GM23338 (cell line): ENCODE data around the gene STPG1. TPM values are rescaled to one million over a fixed set of nuclear protein-coding genes. Genes with fewer than 3 reads are reported as not detected.

Source experiments
- ATAC-seq: fragments of 200-7000 bp; cut with Tn5 transposase; 3 replicates; pipeline ENCODE4 v1.9.1; 2020
- DNase-seq: peaks from one replicate; pipeline ENCODE4 v3.0.0-alpha.2; 2015; ENCODE audit warnings: low spot score
- H2AFZ ChIP-seq: fragments of 200-600 bp; sonication (generic); 2 replicates; pipeline ENCODE4 v1.8.0; 2016; ENCODE audit warnings: antibody characterized with exemption, mild to moderate bottlenecking, moderate library complexity
- H3F3A ChIP-seq: fragments of 200-600 bp; sonication (generic); replicated peaks from 2 replicates; pipeline ENCODE4 v1.8.0; 2017; ENCODE audit warnings: antibody characterized with exemption, mixed run types, low read depth
- H3K27ac ChIP-seq: fragments of 200-600 bp; sonication (generic); 2 replicates; pipeline ENCODE4 v1.6.1; 2016; ENCODE audit warnings: low read depth
- H3K27me3 ChIP-seq: fragments of 200-600 bp; sonication (generic); 2 replicates; pipeline ENCODE4 v1.8.0; 2016; ENCODE audit warnings: mild to moderate bottlenecking, mixed run types, moderate library complexity; ENCODE audit not compliant: insufficient read depth
- H3K36me3 ChIP-seq: fragments of 200-600 bp; sonication (generic); 2 replicates; pipeline ENCODE4 v1.8.0; 2016; ENCODE audit warnings: mild to moderate bottlenecking; ENCODE audit not compliant: insufficient read depth
- H3K4me1 ChIP-seq: fragments of 200-600 bp; sonication (generic); 2 replicates; pipeline ENCODE4 v1.8.0; 2016; ENCODE audit warnings: mild to moderate bottlenecking, moderate library complexity; ENCODE audit not compliant: insufficient read depth
- H3K4me2 ChIP-seq: fragments of 200-600 bp; sonication (generic); 2 replicates; pipeline ENCODE4 v1.7.1; 2017; ENCODE audit warnings: mixed run types
- H3K4me3 ChIP-seq: fragments of 200-600 bp; sonication (generic); 2 replicates; pipeline ENCODE4 v1.6.1; 2016; ENCODE audit warnings: mixed run types
- H3K79me2 ChIP-seq: fragments of 200-600 bp; sonication (generic); replicated peaks from 2 replicates; pipeline ENCODE4 v1.8.0; 2017; ENCODE audit warnings: mild to moderate bottlenecking; ENCODE audit not compliant: insufficient read depth
- H3K9me2 ChIP-seq: fragments of 200-600 bp; sonication (generic); 2 replicates; pipeline ENCODE4 v1.8.0; 2017; ENCODE audit not compliant: insufficient read depth
- H4K20me1 ChIP-seq: fragments of 200-600 bp; sonication (generic); replicated peaks from 2 replicates; pipeline ENCODE4 v1.8.0; 2017; ENCODE audit warnings: mild to moderate bottlenecking; ENCODE audit not compliant: insufficient read depth
- H3K27ac Mint-ChIP-seq: 2 replicates; pipeline ENCODE4 v1.8.0; 2020; ENCODE audit warnings: inconsistent platforms, mild to moderate bottlenecking, moderate library complexity, mixed read lengths
- H3K27me3 Mint-ChIP-seq: 3 replicates; pipeline ENCODE4 v1.8.0; 2022; ENCODE audit warnings: low read depth, mild to moderate bottlenecking, moderate library complexity, mixed read lengths, inconsistent platforms; ENCODE audit not compliant: insufficient read depth, poor library complexity
- H3K36me3 Mint-ChIP-seq: 3 replicates; pipeline ENCODE4 v1.8.0; 2021; ENCODE audit warnings: low read depth, mild to moderate bottlenecking, inconsistent platforms, moderate library complexity, mixed read lengths
- H3K4me1 Mint-ChIP-seq: 3 replicates; pipeline ENCODE4 v1.8.0; 2020; ENCODE audit warnings: mild to moderate bottlenecking, inconsistent platforms, mixed read lengths
- H3K4me3 Mint-ChIP-seq: 3 replicates; pipeline ENCODE4 v1.8.0; 2021; ENCODE audit warnings: moderate library complexity, mild to moderate bottlenecking, inconsistent platforms, mixed read lengths
- H3K9me3 Mint-ChIP-seq: 3 replicates; pipeline ENCODE4 v1.8.0; 2020; ENCODE audit warnings: moderate library complexity, mild to moderate bottlenecking, inconsistent platforms, mixed read lengths
- EZH2phosphoT487 ChIP-seq: fragments of 200-600 bp; sonication (generic); IDR thresholded peaks from one replicate; pipeline ENCODE4 v1.8.1; 2018; ENCODE audit warnings: antibody characterized with exemption; ENCODE audit not compliant: unreplicated experiment
- JUNB ChIP-seq: IDR thresholded peaks from one replicate; pipeline ENCODE4 v1.6.1; 2016; ENCODE audit warnings: antibody characterized with exemption; ENCODE audit not compliant: unreplicated experiment
- POLR2AphosphoS5 ChIP-seq: IDR thresholded peaks from 2 replicates; pipeline ENCODE4 v1.6.1; 2016; ENCODE audit warnings: antibody characterized with exemption, low read depth
- ZNF114 ChIP-seq: fragments of 250-450 bp; sonication (Bioruptor Pico); IDR thresholded peaks from 2 replicates; pipeline ENCODE4 v1.5.0; 2020; ENCODE audit warnings: mild to moderate bottlenecking, moderate library complexity
- ZNF462 ChIP-seq: fragments of 250-450 bp; sonication (Bioruptor Pico); IDR thresholded peaks from 2 replicates; pipeline ENCODE4 v1.5.0; 2020; ENCODE audit warnings: mild to moderate bottlenecking, moderate library complexity
- polyA plus RNA-seq: library from polyadenylated mRNA; unstranded; fragments of >200 nt; fragmentation: Nextera tagmentation; extraction: Ambion mirVana; gene quantifications from 2 replicates; pipeline ENCODE4 v1.2.1, GENCODE V29; 2016
- total RNA-seq: library from RNA; depleted of rRNA; stranded (reverse); fragments of >200 nt; shearing (Covaris generic); gene quantifications from 2 replicates; pipeline ENCODE4 v1.2.3, GENCODE V29; 2014
- TF ChIP-seq, protein P1 (sequence below), 2 experiments: fragments of 200-600 bp in 1 of 2; sonication (generic) in 1 of 2; conservative IDR thresholded peaks; 2 replicates each; pipeline versions ENCODE4 v1.5.1 to v1.6.1; 2016 to 2017; ENCODE audit warnings: antibody characterized with exemption in 2 of 2, low read depth in 2 of 2, mild to moderate bottlenecking in 2 of 2, moderate library complexity in 1 of 2

Gene STPG1
- total and polyA plus RNA-seq, 2 experiments from 2014 or later = 8.2 to 11.4 TPM

GRCh38 chr1:24418898-24419628 lies 5.5 kb upstream of the STPG1 start (continued):
- TF ChIP-seq, protein P1, sequence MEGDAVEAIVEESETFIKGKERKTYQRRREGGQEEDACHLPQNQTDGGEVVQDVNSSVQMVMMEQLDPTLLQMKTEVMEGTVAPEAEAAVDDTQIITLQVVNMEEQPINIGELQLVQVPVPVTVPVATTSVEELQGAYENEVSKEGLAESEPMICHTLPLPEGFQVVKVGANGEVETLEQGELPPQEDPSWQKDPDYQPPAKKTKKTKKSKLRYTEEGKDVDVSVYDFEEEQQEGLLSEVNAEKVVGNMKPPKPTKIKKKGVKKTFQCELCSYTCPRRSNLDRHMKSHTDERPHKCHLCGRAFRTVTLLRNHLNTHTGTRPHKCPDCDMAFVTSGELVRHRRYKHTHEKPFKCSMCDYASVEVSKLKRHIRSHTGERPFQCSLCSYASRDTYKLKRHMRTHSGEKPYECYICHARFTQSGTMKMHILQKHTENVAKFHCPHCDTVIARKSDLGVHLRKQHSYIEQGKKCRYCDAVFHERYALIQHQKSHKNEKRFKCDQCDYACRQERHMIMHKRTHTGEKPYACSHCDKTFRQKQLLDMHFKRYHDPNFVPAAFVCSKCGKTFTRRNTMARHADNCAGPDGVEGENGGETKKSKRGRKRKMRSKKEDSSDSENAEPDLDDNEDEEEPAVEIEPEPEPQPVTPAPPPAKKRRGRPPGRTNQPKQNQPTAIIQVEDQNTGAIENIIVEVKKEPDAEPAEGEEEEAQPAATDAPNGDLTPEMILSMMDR (conservative IDR thresholded peaks at IDR 0.05; ENCODE audit: low read depth in 2 of 2) = no peak
- no peak for TF ChIP-seq POLR2AphosphoS5
- no peak for TF ChIP-seq ZNF462 (CRISPR knock-in tag)

DNA sequence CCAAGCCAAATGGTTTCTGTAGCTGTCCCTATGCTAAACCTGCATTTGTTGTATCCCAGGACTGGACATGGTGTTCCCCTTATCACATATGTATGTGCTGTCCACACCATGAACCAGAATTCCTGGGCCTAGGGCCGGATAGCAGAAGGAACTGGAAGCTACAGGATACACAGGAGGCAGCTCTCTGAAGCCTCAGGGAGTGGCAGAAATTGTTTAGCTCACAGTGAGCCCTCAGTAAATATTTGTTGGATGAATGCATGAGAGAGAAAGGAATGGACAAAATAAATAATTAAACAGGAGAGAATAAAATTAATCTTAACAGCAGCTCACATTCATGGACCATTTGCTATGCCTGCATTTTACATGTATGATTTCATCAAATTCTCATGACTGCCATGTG lies 4.1 kb upstream of the STPG1 start:
- Histone ChIP-seq H3K9me2 (no peaks in the 10 kb centered on the region), H3K27ac (no peak overlapping the region), H2AFZ (no peak overlapping the region), H3K4me1 (peaks cover 18% of the 10 kb centered on the region), H3F3A (peaks cover 6% of the 10 kb centered on the region), H3K27me3 (no peaks in the 10 kb centered on the region), H3K36me3 (no peaks in the 10 kb centered on the region; the same call in 1 of the 2 replicates), H3K4me2 (no peak overlapping the region), H3K4me3 (no peak overlapping the region), H4K20me1 (no peaks in the 10 kb centered on the region), H3K79me2 (0 out of 2 replicates have a peak, but pooled peaks cover 4% of the 10 kb centered on the region)
- Mint-ChIP-seq H3K27ac (no peak overlapping the region), H3K9me3 (no peaks in the 10 kb centered on the region), H3K4me3 (no peak overlapping the region), H3K4me1 (peaks cover 33% of the 10 kb centered on the region), H3K36me3 (peaks cover 3% of the 10 kb centered on the region), H3K27me3 (peaks cover 6% of the 10 kb centered on the region)
- ATAC-seq = no peak
- no peak for DNase-seq
- TF ChIP-seq ZNF462 (CRISPR knock-in tag) (no peak), ZNF114 (no peak), JUNB (no peak), EZH2phosphoT487 (no peak)
